DMS 273 treated with DMSO at 0.1 percent for 48 hours (cell line): ENCODE results near the gene CHPT1.
"Not testable (repeated sequence)": the region's sequence is repeated elsewhere in the genome, so short reads cannot be mapped to it uniquely, and the experiment has no call there.

Source experiments
- DNase-seq: peaks from one replicate; lab custom pipeline; 2025; lab: John Stamatoyannopoulos, UW

Gene CHPT1

DNA sequence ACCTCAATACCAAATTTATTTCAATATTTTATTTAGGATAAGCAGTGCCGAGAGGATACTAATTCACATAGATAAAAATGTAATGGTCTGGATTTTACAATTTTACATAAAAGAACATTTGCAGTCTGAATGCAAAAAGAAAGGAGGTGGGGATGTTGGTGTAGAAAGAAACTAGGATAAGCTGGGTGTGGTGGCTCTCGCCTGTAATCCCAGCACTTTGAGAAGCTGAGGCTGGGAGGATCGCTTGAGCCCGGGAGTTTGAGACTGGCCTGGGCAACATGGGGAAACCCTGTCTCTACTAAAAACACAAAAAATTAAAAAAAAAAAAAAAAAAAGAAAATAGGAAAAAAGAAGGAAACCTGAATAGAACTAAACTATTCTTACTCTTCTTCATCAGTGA is 25.0 kb downstream of the CHPT1 start:
- no peak for DNase-seq

DNA sequence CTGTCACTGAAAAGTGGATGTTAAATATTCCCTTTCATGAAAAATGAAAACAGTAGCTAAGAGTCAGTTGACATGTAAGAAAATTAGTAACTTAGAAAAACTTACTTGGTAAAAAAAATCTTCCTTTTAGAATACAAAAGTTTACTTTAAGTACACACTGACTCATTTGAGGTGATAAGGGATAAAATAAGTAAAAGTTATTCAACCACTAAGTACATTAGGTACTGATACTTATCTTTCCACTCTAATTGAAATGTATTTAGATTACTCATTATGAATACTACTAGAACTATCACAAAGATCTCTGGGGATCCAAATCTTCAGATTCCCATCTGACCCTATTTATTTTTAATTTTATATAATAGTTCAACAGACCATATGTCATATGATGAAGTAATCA is 29.7 kb downstream of the CHPT1 start:
- no peak for DNase-seq

DNA sequence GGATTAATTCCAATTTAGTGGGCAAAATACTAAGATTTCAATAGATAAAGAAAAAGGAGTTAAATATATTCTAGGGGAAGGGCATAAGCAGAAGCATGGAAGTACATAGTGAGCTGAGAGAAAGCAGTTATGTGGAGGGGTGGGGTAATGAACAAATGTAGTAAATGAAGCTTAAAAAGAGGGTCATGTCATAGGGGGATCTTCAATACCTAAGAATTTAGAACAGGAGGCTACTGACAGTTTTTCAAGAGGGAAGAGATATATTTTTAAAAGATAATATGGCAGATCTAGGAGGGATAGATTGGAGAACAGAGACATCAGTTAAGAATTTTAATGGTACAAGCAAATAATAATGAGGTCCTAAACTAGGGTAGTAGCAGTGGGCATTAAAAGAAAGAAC is 32.4 kb downstream of the CHPT1 start:
- DNase-seq: no peak

DNA sequence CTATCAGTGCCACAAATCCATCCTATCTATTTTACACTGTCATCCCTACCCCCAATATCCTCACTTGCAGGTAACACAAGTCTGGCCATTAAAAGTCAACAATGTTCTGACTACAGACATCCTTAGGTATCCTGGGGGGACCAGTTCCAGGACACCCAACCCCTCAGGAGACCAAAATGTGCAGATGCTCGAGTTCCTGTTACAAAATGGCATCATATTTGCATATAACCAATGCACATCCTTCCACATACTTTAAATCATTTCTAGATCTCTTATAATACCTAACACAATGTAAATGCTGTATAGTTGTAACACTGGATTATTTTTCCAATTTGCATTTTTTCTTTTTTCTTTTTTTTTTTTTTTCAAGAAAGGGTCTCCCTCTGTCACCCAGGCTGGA is 34.9 kb downstream of the CHPT1 start:
- DNase-seq: no peak

DNA sequence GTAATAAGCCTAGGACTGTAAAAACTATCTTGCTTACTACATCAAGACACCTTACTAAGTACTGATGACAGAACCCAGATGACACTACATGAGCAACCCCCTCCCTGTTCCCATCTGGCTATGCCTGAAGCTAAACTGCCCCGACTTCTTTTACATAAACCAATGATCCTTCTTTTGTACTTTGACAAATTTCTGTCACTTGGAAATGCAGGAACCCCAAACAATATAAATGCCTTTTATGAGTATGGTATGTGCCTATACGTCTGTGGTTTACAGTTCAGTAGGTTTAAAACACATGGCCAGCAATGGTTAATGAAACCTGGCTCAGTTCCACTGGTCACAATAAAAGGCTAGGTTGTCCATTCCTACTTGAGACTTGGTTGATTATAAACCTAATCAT is 35.7 kb downstream of the CHPT1 start:
- no peak for DNase-seq

DNA sequence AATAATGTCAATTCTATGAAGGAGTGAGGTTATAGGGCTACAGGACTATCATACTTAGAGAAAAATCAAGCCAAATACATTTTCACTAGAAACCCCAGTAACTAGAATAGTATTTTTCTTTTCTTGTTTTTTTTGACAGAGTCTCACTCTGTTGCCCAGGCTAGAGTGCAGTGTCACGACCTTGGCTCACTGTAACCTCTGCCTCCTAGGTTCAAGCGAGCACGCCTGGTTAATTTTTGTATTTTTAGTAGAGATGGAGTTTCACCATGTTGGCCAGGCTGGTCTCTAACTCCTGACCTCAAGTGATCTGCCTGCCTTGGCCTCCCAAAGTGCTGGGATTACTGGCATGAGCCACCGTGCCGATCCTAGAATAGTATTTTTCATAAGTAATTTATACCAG is 37.0 kb downstream of the CHPT1 start:
- not testable (repeated sequence) for DNase-seq

DNA sequence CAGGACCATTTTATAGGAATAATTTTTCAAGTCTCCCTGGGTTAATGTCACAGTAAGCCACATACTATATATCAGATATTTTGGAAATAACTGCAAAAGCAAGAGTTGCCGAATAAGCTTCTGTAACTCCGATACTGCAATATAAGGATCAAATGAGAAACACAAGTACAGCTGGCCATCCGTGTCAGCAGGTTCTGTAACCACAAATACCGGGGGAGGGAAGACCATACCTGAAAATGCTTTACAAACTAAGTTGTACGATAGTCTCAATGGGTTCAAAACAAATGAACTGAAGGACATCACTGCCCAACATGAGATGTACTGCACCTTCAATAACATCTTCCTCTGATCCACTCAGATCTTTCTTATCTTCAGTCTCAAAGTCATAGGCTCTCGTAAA is 40.0 kb downstream of the CHPT1 start:
- no peak for DNase-seq

DNA sequence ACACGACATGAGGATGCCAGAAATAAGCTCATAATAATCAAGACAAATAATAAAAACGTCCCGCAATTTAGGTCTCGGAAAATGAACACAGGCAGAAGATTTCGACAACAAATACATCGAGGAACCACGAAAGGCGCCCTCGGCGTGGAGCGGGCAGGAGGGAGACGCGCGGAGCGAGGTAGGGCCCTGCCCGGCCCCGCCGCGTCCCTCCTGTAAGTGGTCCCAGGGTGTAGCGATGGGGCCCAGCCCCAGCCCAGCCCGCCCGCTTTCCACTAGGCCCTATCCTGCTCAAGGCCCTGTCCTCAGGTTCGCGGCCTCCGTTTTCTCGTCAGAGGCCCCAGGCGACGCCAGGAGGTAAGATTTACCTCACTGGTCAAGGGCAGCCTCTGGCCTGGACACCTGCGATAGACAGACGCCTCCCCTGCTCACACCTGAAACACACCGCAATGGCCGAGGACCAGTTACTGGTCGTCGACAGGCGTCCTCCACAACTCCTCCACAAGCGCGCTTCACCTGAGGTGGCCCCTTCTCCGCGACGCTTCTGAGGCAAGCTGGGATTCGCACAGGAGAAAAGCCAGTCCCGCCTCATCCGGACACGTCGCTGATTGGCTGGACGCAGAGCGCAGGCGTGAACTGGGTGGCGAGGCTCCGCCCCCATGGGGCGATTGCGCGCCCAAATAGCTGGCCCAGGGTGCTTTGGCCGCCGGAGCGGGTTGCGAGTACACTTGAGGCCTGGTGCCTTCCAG is 41.7 kb downstream of the CHPT1 start, which contains the start of gene SYCP3:
SYCP3 (minus strand) TSS at position 543 of the 746 bp plus-strand sequence. CDS start 1,527 bp downstream, outside the sequence.
- no peak for DNase-seq

DNA sequence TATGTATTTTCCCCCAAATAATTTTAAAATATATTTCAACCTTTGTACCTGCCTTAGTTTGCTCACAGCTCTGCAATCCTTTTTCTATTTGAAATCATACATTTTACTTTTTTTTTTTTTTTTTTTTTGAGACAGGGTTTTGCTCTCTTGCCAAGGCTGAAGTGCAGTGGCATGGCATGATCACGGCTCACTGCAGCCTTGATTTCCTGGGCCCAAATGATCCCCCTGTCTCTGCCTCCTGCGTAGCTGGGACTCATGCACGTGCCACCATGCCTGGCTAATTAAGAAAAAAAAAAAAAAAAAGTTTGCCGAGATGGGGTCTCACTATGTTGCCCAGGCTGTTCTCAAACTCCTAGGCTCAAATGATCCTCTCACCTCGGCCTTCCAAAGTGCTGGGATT is 43.1 kb downstream of the CHPT1 start:
- DNase-seq: no peak

DNA sequence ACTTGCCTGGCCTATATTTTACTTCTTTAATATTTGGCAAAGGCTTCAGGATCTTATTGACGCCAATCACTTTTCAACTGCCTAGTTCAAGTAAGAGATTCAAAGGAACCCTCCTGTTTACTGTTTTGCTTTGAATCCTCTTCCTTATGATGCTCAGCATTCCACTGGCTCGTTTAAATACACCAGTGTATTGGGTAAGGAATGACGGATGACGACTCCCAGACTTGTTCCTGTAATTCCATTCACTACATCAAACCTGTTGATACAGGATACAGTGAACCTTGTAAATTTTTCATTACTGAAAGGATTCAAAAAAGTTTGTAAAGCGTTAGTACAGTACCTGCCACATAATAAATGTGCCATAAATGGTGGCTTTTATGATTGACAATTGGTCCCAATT is 43.5 kb downstream of the CHPT1 start:
- no peak for DNase-seq

DNA sequence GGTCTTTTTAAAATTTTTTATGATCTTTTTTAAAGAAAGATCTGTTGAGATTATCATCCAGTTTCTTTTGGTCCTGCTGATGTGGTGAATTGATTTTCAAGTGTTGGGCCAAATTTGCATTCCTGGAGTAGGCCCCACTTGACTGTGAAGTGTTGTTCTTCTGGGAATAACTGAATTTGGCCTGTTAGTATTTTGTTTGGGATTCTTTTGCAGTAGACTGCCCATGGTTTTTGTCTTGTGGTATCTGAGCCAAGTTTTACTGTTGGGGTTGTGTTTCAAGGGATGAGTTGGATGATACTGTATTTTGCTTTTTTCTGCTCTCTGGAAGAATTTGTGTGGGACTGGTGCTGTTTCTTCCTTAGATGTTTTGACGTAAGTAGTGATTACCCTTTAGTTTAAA is 45.8 kb downstream of the CHPT1 start:
- DNase-seq: no peak

DNA sequence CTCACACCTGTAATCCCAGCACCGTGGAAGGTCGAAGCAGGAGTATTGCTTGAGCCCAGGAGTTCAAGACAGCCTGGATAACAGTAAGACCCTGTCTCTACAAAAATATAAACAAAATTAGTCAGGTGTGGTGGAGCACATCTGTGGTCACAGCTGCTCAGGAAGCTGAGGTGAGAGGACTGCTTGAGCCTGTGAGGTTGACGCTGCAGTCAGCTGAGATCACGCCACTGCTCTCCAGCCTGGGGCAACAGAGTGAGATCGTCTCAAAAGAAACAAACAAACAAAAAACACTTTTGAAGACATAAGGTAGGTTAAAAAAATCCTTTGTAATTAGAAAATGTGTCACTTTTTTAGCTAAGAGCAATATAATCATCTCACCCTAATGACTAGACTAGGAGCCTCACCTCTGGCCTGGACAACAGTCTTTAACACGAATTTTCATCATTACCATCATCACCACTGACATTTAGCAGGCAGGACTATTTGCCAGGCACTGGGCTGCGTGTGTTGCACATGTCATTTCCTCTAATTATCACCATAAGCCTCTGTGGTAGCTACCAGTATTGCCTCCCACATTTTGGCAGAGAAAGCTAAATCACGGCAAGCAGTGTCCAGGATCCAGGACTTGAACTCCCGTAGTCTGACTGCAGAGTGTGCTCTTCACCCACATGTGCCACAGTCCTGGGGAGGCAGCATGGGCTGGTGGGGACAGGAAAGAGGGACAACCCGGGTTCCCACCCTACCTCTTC is 46.5 kb downstream of the CHPT1 start:
- no peak for DNase-seq

DNA sequence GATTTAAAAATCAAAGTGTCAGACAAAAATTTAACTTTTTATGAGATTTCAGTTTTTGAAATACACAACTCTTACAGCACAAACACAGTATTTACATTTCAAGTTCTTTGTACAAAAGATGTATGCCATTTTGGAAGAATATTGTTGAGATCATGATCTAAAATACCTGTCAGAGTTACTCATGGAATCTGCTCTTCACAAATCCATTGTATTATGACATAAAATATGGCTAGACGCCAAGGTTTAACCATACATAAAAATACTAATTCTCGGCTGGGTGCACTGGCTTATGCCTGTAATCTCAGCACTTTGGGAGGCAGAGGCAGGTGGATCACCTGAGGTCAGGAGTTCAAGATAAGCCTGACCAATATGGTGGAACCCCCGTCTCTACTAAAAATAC is 48.0 kb downstream of the CHPT1 start:
- no peak for DNase-seq

DNA sequence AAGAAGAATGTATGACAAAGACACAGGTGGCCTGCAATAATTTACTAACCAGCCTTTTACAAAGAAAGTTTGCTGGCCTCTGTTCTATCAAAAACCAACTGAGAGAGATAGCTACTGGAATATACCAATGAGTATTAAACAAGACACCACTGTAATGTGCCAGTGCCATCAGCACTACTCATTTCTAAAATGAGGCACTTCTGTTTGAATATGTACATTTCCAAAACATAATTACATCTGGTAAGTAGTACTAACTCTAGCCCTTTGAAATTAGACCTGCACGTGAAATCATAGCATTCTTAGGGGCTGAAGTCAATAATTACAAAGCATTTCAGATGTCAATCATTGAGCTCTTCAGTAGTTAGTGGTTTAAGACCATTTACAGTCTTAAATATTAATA is 48.8 kb downstream of the CHPT1 start:
- no peak for DNase-seq

DNA sequence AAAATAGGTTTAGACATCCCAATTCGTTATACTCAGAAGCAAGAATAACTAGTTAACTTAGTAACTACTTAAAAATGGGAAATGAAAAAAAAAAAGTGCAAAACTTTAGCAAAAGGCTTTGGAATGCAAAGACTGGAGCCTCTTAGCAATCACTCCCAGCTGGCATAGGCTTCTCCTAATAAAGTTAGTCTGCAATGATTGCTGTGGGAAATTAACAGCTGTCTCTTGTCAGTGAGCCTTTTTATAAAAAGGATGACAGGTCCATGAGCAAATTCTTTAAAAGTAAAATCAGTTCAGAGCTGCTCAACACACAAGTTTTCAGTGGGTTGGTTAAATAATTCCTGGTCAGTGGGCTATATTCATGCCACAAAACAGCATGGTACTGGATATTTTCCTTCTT is 49.2 kb downstream of the CHPT1 start:
- DNase-seq: no peak

DNA sequence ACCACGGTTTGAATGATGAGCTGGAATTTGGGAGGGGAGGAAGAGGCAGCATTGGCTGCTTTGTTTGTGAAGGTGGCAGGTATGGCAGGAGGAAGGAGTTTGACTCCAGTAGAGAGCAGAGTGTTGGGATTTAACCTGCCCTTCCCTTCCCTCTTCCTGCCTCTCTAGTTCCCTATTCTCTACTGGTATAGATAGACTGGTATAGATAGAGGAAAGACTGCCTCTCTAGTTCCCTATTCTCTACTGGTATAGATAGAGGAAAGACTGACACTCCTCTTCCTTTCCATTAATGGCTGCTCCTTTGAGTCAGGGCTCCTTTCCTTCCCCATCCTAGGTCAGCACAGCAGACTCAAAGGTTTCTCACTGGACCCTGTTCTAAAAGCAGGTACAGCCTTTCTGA is 50.3 kb downstream of the CHPT1 start:
- DNase-seq: no peak

DNA sequence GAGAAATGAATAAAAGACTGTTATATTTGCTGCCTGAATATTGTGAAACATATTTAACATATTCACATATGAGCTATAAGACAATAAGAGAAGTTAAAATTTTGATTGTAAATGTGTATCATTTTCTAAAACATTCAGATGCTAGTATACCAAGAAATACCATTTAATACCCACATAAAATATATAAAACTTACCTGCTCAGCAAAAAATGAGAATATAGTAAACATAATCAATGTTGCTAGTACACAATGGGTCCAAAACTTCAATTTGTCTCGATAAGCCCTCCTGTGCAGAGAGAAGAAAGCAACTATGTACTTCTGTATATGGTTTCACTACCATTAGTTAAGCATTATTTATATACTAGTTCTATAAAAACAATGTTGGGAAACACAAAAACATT is 51.5 kb downstream of the CHPT1 start:
- DNase-seq: no peak

DNA sequence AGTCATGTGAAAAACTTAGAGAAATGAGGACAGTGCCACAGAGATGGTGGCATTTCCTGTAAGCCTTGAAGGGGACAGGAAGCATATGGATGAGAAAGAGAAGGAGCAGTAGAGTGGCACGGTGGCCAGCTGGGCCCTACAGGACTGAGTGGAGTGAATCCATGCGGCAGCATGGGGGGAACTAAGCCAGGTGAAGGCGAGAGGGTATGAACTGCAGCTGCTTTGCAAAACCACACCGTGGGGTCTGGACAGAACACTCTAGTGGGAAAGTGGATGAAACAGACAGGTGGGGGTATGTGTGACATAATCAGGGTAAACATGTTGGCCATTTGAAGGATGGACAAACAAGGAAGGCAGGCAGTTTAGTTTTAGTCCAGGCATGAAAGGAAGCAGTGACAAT is 52.2 kb downstream of the CHPT1 start:
- no peak for DNase-seq

DNA sequence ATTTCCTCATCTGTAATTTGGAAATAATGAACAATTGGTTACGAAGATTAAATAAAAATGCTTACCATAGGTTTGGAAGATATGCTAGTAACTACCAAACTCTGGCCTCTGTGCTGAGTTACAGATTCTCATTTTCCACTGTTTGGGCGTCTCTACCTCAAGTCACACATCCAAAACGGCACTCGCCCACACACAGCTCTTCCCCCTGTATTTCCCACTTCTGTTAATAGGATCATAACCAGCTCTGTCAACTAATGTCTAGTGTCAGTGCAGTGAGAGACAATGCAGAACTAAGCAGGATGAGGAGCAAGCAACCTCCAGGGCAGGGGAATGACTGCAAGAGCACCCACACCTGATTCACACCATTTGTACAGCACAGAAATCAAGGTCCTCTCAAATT is 52.7 kb downstream of the CHPT1 start:
- no peak for DNase-seq

DNA sequence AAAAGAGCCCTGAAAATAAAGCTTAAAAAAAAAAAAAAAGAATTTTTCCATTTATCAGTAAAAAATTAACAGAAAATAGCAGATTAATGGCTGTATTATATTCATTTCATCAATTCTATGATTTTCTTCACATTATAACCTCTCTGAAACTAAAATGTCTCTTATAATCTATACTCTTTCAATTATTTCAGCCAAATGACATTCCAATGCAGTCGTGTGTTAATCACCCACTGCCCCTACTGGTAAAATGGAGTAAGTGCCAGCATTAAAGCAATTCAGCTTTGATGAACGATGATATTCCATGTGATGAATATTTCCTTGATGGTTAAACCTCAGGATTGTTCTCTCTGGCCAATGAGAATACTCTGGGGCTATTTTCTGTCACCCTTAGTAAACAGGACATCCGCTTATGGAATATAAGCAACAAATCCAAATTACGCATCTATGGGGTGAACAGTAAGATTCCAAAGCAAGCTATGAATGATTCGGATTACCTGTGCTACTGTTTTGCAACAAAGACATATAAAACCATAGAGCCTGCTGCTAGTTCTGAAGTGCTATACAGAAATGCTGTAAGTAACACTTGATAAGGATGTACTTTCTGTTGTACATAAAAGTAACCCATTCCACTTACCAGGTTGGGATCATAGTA is 62.1 kb downstream of the CHPT1 start:
- no peak for DNase-seq

DNA sequence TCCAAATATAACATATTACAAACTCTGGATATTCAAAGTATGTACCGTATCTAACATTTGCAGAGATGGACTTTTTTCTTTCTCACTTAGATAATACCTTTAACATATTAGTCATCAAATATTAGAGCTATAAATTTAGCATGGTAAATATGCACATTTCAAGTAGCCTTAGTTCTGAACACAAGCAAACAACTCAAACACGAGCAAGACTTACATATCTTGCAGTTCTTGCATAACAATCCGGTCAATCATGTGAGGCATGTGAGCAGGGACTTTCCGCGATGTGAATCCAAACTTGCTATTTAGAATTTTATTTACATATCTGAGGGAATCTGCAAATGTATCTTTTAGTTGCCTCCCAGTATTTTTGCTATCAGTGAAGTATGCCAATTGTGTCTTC is 63.9 kb downstream of the CHPT1 start:
- no peak for DNase-seq

DNA sequence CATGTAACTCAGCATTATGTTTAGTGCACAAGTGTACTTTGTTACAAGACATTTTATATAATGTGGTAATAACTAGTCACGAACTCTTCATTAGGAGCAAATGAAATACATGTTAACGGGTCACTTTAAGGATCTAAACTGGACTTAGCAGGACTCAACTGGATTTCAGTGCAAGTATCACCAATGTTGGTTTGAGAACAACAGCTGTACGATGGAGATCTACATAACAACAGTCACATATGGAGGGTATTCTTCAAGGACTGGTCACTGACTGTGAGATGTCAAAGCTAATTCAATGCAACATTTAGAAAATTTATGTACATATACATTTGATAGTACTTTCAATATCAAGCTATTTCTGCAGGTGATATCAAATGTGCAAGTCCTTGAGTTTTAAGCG is 64.3 kb downstream of the CHPT1 start:
- DNase-seq: no peak

DNA sequence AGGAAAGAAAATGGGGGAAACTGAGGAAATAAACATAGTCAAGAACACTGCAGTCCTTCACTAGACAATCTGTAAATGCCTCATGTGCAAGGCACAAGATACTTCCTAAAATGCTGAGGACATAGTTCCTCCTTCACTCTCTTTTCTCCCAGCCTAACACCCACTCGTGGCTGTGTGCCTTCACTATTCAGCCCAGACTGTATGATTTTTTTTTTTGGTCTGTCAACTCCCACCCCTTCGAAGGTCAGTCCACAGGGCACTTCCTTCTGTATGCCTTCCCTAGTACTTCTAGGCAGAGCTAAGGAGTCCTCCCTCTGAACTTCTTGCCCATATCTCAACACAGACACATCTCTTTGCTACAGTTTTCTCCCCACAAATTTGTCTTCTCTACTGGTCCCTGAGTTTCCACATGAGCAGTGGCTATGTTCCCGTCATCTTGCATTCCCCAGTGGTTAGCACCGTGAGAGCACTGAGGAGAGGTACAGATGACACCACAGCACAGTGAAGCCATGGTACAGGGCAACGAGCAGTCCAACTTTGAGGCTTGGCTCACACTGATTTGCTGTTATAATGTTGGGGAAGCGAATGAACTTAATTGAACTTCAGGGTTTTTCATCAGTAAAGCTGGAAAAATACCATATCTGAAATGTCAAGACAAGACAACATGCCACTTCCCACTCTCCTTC is 65.9 kb downstream of the CHPT1 start:
- DNase-seq: no peak
